Measurements from ENCODE around the gene OPALIN. TPM values are rescaled to one million over a fixed set of nuclear protein-coding genes. Genes with fewer than 3 reads are reported as not detected.

Gene OPALIN
- total RNA-seq, 1 donor from 2014 or later, result 1.4 TPM

- no peak for DNase-seq (ENCODE audit: low spot score)
Observed at GRCh38 chr10:96299383-96299782, 59.4 kb downstream of the OPALIN start.

GRCh38 chr10:96298362-96298761 lies 60.4 kb downstream of the OPALIN start:
- DNase-seq (ENCODE audit: low spot score), result no peak

- DNase-seq (ENCODE audit: low spot score), result no peak
Observed at GRCh38 chr10:96297486-96297885, 61.3 kb downstream of the OPALIN start.

GRCh38 chr10:96295475-96295874 lies 63.3 kb downstream of the OPALIN start:
- DNase-seq (ENCODE audit: low spot score), result no peak

Other genes starting within 250 kb of the OPALIN start
- gene ZNF518A, start 228.7 kb downstream of the OPALIN start, total RNA-seq (ENCODE audit: insufficient read depth, low replicate concordance), result 41.4 TPM
- 6.7 TPM for gene BLNK, start 87.4 kb downstream of the OPALIN start, total RNA-seq (ENCODE audit: insufficient read depth, low replicate concordance)
- gene DNTT, start 54.6 kb downstream of the OPALIN start, total RNA-seq (ENCODE audit: insufficient read depth, low replicate concordance), result not detected
- gene TLL2, start 154.9 kb upstream of the OPALIN start, total RNA-seq (ENCODE audit: insufficient read depth, low replicate concordance), result 1.2 TPM
- gene TM9SF3, start 228.0 kb upstream of the OPALIN start, total RNA-seq (ENCODE audit: insufficient read depth, low replicate concordance), result 159 TPM

Measured in umbilical cord (tissue), 2 donors.